HL-60 (cell line): Measurements from ENCODE around the gene FBXL5.
"Not testable (repeated sequence)": the region's sequence is repeated elsewhere in the genome, so short reads cannot be mapped to it uniquely, and the experiment has no call there.

Experiments used
- DNase-seq, 2 experiments: peaks; one replicate each; pipeline ENCODE4 v3.0.0-alpha.2; 2010 to 2020; ENCODE audit warnings: low read depth in 1 of 2, low spot score in 1 of 2
- H3K27ac ChIP-seq: fragments of 250-450 bp; sonication (Bioruptor Pico); replicated peaks from 2 replicates; pipeline ENCODE4 v1.5.1; 2020; ENCODE audit warnings: mild to moderate bottlenecking, moderate library complexity
- H3K27me3 ChIP-seq: fragments of 250-450 bp; sonication (Bioruptor Pico); 2 replicates; pipeline ENCODE4 v1.5.1; 2021; ENCODE audit warnings: mild to moderate bottlenecking, moderate library complexity; ENCODE audit not compliant: insufficient read depth, poor library complexity, severe bottlenecking
- H3K4me3 ChIP-seq: replicated peaks from 2 replicates; pipeline ENCODE4 v1.5.1; 2011; ENCODE audit warnings: mild to moderate bottlenecking, control low read depth, low read length; ENCODE audit not compliant: insufficient read depth
- GABPA ChIP-seq: IDR thresholded peaks from 2 replicates; pipeline ENCODE4 v1.6.1; 2012; ENCODE audit warnings: low read depth
- POLR2AphosphoS5 ChIP-seq: IDR thresholded peaks from 2 replicates; pipeline ENCODE4 v1.6.1; 2012; ENCODE audit warnings: low read depth
- SPI1 ChIP-seq: IDR thresholded peaks from 2 replicates; pipeline ENCODE4 v1.6.1; 2012; ENCODE audit warnings: low read depth, mild to moderate bottlenecking, borderline replicate concordance
- TF ChIP-seq, protein P1 (sequence below): IDR thresholded peaks from one replicate; pipeline ENCODE4 v1.5.1; 2011; ENCODE audit warnings: low read length, control low read depth, inconsistent platforms; ENCODE audit not compliant: insufficient read depth
- TF ChIP-seq, protein P2 (sequence below): IDR thresholded peaks from 2 replicates; pipeline ENCODE4 v1.6.1; 2012; ENCODE audit warnings: low read depth; ENCODE audit not compliant: insufficient replicate concordance

FBXL5 gene

GRCh38 chr4:15636818-15637217, 18.3 kb downstream of the FBXL5 start:
- no peak for TF ChIP-seq POLR2AphosphoS5
- TF ChIP-seq, protein P1, sequence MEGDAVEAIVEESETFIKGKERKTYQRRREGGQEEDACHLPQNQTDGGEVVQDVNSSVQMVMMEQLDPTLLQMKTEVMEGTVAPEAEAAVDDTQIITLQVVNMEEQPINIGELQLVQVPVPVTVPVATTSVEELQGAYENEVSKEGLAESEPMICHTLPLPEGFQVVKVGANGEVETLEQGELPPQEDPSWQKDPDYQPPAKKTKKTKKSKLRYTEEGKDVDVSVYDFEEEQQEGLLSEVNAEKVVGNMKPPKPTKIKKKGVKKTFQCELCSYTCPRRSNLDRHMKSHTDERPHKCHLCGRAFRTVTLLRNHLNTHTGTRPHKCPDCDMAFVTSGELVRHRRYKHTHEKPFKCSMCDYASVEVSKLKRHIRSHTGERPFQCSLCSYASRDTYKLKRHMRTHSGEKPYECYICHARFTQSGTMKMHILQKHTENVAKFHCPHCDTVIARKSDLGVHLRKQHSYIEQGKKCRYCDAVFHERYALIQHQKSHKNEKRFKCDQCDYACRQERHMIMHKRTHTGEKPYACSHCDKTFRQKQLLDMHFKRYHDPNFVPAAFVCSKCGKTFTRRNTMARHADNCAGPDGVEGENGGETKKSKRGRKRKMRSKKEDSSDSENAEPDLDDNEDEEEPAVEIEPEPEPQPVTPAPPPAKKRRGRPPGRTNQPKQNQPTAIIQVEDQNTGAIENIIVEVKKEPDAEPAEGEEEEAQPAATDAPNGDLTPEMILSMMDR: no peak
- no peak overlapping the region for H3K4me3 ChIP-seq
- no peaks in the 10 kb centered on the region for H3K27me3 ChIP-seq
- no peak for DNase-seq
- H3K27ac ChIP-seq: no peak overlapping the region

- H3K27ac ChIP-seq, H3K4me3 ChIP-seq, H3K27me3 ChIP-seq, DNase-seq: not testable (repeated sequence)
Observed at GRCh38 chr4:15617407-15617806, 37.8 kb downstream of the FBXL5 start.

DNA sequence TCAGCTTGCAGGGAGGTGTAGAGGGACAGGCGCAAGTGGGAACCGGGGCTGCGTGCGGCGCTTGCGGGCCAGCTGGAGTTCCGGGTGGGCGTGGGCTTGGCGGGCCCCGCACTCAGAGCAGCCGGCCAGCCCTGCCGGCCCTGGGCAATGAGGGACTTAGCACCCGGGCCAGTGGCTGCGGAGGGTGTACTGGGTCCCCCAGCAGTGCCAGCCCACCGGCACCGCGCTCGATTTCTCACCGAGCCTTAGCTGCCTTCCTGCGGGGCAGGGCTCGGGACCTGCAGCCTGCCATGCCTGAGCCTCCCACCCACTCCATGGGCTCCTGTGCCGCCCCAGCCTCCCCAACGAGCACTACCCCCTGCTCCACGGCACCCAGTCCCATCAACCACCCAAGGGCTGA, 40.3 kb downstream of the FBXL5 start:
- not testable (repeated sequence) for DNase-seq, H3K27ac ChIP-seq, H3K27me3 ChIP-seq, H3K4me3 ChIP-seq

DNA sequence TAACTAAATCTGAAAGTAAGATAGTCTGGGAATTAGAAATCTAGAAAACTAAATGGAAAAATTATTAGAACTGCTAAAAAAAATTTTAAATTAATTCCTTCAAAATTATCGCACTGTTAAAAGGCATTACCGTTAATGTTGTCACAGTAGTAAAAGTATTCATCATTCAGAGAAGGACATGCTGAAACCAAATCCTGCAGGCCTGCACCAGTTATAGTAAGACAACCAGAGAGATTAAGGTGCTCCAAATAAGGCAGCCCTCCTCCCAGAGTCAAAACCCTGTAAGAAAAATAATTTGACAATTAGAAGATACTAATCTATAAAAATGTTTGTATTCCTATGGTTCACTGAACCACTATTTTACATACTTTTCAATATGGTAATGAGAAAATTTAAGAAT, 43.0 kb downstream of the FBXL5 start:
- DNase-seq: no peak
- Histone ChIP-seq H3K27me3 (no peaks in the 10 kb centered on the region), H3K4me3 (no peak overlapping the region), H3K27ac (no peak overlapping the region)
- no peak for TF ChIP-seq GABPA
- TF ChIP-seq, protein P2, sequence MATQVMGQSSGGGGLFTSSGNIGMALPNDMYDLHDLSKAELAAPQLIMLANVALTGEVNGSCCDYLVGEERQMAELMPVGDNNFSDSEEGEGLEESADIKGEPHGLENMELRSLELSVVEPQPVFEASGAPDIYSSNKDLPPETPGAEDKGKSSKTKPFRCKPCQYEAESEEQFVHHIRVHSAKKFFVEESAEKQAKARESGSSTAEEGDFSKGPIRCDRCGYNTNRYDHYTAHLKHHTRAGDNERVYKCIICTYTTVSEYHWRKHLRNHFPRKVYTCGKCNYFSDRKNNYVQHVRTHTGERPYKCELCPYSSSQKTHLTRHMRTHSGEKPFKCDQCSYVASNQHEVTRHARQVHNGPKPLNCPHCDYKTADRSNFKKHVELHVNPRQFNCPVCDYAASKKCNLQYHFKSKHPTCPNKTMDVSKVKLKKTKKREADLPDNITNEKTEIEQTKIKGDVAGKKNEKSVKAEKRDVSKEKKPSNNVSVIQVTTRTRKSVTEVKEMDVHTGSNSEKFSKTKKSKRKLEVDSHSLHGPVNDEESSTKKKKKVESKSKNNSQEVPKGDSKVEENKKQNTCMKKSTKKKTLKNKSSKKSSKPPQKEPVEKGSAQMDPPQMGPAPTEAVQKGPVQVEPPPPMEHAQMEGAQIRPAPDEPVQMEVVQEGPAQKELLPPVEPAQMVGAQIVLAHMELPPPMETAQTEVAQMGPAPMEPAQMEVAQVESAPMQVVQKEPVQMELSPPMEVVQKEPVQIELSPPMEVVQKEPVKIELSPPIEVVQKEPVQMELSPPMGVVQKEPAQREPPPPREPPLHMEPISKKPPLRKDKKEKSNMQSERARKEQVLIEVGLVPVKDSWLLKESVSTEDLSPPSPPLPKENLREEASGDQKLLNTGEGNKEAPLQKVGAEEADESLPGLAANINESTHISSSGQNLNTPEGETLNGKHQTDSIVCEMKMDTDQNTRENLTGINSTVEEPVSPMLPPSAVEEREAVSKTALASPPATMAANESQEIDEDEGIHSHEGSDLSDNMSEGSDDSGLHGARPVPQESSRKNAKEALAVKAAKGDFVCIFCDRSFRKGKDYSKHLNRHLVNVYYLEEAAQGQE: no peak
- no peak for TF ChIP-seq SPI1
- TF ChIP-seq, protein P1: no peak
- TF ChIP-seq POLR2AphosphoS5: no peak

DNA sequence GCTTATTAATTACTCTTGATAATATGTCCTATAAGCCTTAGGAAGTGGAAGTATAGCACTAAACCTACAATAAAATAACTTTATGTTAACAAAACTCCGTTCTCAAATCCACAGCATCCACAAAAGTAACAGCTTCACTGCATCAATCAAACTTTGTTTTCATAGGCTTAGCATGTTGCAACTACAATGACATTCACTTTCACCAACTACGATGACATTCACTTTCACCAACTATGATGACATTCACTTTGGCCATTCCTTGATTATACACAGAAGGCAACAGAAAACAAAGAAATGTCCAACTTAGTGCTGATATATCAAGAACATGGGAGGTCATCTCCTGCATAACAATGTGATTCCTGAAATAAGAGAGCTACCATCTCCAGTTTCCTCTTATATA, 44.3 kb downstream of the FBXL5 start:
- Histone ChIP-seq H3K27ac (no peak overlapping the region), H3K27me3 (no peaks in the 10 kb centered on the region), H3K4me3 (no peak overlapping the region)
- no peak for TF ChIP-seq SPI1
- TF ChIP-seq POLR2AphosphoS5: no peak
- TF ChIP-seq GABPA: no peak
- TF ChIP-seq, protein P2: no peak
- TF ChIP-seq, protein P1: no peak
- DNase-seq: no peak
